Nucleus accumbens (tissue), 56 donors: ENCODE measurements around the gene BTBD1.

Experiments
- DNase-seq, 56 donors: peaks; one replicate each; lab custom pipeline; 2025; lab: John Stamatoyannopoulos, UW

The BTBD1 gene

DNA sequence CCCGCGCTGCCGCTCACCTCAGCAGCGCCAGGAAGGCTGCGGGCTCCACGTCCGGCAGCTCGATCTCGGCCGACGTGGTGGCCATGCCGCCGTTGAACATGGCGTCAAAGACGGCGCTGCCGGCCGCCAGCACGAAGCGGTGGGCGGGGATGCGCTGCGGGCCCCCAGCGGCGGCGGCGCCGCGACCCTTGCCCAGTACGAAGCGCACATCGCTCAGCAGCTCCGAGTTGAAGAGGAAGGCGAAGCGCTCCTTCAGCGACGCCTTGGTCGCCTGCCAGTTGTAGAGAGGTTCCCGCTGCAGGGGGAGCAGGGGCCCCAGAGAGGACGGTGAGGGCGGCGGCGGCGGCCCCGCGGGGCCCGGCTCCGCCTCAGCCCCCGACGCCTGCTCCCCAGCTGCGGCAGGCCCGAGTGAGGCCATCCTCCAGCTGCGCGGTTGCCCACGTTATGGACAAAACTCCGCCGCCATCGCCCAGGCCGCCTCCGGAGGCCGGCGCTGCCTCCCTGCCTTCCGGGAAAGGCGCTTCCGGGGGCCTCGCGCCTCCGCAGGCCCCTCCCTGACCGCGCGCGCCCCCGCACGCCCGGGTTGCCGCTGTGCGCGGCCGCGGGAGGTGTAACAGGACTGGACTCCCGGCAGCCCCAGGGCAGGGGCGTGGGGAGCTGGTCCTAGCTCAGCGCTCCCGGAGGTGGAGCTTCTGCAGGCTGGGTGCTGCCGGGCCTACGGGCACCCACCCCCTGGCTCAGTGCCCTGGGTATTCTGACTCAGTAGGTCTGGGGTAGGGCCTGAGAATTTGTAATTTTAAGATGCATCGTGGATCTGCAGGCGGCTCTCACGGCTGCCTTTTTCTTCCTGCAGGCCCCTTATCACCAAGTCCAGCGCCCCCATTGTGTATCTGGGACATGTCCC lies at the start of gene BTBD1:
TSS of gene BTBD1 (minus strand) at position 519 of the 904 bp plus-strand sequence. CDS start at position 418, 101 bp downstream.
- peak; percentile 41 to 93 (median 79) for DNase-seq

DNA sequence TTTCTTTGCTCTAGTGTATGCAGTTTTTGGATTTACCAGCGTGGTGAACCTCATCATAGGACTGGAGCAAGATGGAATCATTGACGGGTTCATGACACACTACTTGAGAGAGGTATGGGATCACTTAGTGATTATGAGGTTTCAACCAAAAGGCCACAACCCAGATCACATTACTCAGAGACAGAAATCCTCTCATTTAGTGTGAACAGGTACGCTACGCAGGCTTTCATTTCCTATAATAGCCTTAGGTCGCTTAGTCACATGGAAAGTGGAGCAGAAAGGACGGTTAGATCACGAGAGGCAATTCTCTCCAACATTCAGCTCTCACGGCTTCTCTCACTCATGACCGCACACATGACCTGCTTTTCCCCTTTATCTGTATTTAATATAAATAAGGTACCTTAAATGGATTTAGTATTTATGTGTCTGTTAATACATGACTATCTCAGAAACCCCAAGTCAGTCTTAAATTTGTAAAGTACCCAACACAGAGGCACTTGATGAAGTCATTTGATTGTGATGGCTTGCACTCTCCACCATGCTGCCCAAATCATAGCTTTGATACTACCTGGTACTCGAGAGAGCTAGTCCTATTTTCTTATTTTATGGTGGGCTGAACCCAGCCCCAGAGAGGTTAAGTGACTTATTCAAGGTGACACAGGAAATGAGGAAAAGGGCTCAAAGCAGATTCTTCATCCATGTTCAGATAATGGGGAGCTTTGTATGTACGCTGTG lies 48.9 kb upstream of the BTBD1 start:
- DNase-seq, result no peak

DNA sequence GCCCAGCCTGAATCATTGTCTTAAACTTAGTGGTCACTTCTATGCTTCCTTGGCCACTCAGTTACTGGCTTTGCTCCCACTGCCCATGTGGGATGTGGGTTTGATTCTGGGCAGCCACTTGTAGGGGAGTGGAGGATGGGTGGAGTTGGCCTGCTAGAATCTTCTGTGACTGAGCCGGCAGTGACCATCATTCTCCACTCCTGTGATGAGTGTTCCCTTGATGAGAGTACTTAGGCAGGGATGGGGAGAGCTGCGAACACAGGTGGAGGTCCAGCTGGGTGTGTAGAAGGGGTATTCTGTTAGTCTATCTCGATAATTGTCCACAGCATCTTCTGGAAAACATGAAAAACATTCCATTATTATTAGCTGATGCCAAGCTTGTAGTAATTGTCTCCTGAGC lies 48.4 kb upstream of the BTBD1 start:
- DNase-seq, result no peak

DNA sequence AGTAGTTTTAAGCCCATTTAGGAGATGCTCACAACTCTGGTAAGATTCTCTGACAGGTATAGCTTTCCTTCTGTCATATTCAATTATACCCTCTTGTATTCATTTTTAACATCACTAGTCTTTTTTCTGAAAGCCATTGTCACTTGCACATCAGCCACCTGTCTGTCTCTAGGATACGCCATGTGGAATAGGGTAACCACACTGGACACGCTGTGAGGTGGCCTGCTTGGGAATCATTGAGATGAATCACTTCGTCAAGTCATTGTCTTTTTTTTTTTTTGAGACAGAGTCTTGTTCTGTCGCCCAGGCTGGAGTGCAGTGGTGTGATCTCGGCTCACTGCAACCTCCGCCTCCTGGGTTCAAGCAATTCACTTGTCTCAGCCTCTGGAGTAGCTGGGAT lies 47.8 kb upstream of the BTBD1 start:
- no peak for DNase-seq

DNA sequence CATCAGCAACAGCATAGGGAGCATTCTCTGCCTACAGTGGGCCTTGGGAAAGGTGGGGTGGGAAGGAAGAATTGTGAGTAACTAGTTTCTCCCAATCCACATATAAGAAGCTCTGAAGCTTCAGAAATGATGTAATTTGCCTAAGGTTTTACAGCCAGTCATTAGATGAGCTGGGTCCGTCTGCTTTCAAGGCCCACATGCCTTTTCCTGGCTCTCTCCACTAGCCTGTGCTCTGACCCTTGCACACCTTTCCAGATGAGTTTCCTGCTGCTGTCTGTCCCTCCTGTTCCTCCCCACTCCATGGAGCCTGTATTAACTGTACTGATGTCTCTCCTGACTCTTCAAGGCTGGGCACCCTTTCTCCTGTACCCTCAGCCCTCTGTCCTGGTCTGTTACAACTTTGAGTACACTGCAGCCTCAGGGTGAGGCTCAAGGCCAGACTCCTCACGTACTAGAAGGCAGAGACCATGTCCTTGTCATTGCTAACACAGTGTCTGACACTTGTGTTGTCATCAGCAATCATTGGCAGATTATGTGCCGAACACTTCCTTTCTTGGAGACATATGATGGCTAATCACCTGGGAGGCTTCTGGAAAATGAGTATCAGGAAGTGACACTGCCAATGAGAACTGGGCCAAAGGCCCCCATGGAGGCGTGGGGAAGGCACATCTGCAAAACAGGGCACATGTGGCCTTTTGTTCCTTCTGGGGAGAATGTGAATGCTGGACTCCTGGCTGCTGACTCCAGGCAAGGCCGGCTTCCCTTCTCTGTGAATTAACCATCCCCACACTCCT lies 47.0 kb upstream of the BTBD1 start:
- DNase-seq, result no peak

DNA sequence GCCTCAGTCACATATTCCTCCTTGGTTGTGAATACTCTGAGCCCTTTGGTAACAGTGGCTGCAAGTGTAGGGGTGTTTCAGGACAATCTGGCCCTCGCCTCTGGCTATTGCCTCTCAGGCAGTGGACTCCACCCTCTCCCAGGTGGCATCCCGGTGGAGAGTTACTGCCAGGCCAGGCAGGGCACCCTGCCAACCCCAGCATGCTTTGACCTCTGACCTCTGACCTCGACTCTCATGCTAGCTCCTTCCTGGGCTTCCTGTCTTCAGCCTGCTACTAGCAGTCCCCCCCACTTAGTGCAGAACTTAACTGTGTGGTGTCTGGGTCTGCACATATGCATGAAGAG lies 45.9 kb upstream of the BTBD1 start:
- no peak for DNase-seq

DNA sequence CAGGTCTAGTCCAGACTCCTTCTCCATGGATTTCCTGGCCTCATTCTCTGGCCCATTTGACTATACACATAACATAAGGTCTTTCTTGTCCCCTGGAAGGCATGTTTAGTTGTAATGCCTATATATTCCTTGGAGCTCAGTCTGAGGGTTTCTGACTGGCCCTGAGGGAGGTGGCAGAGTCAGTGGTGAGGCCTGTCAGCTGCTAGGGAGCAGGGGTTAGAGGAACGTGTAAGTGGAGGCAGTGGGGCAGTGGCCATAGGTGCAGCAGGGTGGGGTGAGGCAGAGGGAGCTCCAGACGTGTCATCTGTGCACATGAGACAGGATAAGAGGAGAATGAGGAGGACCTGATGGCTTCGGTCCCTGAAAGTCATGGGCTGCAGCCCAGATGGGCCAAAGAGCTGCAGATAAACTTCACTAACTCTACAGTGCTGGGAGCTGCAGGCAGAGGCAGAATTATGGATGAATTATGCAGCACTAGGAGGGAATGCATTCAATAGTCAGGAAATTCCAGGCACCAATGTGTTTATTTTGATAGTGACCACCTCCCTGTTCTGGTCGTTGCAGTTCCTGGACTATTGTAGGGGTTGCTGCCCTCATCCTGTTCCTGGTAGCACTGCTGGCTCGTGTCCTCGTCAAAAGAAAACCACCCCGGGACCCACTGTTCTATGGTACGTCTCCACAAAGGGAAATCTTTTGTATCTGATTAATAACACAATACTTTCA lies 45.3 kb upstream of the BTBD1 start:
- no peak for DNase-seq

DNA sequence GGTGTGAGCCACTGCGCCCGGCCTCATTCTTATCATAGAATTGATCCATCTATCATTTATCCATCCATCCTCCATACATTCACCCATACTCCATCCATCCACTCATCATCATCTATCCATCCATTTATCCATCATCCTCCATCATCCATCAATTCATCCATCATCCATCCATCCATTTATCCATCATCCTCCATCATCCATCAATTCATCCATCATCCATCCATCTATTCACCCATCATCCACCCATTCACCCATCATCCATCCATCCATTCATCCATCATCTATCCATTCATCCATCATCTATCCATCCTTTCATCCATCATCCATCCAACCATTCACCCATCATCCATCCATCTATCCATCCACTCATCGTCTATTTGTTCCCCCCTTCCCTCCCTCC lies 44.1 kb upstream of the BTBD1 start:
- no peak for DNase-seq

DNA sequence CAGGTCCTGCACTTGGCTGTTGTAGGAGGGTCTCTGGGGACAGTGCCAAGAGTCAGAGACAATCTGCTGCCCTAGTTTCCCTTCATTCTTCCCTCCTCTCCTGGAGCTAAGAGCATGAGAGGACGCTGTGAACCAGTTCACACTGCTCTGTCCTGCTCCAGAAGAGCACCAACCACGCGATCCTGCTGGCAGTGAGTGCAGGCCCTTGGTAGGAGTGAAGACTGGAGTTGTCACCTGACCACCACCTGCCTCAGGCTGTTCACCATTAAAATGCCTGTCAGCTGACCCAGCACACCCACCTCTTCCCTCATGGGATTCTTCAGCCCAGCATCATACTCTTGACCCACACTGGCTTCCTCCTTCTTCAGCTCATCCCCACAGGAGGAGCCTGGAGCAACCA lies 43.3 kb upstream of the BTBD1 start:
- no peak for DNase-seq

DNA sequence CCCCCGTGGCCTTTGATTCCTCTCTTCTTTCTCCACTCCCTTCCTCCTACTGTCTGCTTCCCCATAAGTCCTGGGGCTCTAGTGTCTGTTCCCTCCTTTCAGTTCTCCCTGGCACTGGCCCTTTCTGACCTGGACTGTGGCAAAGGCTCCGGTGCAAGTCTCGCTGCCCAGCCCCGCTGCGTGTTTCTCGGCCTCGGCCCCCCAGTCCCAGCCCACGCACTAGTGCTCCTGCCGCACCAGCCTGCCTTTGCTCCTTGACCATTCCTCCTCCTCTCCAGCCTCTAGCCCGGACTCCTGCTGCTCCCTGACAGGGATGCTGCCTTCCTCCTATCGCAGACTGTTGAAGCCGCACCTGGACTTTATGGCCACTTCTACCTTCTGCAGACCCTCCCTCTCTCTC lies 42.5 kb upstream of the BTBD1 start:
- peak in 1 of 56 donors; percentile 3 for DNase-seq

DNA sequence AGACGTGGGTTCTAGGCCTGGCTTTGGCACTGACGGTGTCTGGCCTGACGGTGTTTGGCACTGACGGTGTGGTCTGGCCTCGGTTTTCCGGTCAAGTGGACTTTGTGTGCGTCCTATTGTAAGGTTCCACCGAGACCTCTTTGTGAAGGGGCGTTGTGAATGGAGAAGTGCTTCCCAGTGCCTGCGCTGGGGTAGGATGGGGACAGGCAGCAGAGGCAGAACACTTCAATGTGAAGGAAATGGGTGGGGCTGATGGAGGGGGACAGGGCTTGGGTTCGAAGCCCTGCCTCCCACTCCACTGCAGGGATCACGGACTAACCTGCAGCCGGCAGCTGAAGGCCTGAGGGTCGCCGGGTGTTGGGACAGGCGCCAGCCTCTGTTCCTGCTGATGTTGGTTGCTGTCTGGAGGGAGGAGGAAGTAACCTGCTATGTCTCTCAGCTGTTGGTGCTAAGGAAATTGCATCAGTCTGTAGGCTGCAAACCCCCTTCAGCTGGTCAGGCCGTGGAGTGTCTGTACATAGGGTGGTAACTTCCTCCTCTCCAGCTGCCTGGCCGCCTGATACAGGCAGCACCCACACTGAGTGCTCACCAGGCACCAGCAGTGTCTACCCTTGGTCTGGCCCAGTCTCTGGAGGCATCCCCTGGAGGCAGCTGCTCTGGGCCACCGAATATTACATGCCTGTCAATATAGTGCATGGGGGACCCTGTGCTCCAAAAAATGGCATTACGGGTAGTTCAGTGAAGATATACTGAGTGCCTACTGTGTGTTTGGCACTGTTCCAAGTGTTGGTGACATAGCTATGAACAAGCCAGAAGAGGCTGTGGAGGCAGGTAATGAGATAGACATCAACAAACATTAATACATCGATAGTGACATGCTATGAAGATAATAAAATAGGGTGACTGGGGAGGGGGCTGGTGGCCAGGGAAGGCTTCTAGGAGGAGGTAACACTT lies 41.5 kb upstream of the BTBD1 start:
- peak in 33 of 56 donors; percentile 6 to 57 (median 25) for DNase-seq

DNA sequence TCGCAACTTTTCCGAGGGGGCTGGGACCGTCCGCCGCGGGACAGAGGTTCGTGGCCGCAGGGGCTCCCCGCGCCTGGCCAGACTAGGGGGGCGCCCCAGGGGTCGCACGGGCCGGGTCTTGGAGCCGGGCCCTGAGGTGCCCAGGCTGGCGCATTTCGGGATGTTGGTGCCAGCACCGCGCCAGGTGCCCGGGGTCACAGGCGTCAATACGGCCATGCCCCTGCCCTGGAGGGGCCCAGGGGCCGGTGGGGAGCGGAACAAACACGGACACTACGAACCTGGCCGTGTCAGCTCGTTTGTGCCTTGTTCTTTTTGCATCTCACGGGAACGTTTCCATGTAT lies 40.8 kb upstream of the BTBD1 start:
- DNase-seq, result no peak

DNA sequence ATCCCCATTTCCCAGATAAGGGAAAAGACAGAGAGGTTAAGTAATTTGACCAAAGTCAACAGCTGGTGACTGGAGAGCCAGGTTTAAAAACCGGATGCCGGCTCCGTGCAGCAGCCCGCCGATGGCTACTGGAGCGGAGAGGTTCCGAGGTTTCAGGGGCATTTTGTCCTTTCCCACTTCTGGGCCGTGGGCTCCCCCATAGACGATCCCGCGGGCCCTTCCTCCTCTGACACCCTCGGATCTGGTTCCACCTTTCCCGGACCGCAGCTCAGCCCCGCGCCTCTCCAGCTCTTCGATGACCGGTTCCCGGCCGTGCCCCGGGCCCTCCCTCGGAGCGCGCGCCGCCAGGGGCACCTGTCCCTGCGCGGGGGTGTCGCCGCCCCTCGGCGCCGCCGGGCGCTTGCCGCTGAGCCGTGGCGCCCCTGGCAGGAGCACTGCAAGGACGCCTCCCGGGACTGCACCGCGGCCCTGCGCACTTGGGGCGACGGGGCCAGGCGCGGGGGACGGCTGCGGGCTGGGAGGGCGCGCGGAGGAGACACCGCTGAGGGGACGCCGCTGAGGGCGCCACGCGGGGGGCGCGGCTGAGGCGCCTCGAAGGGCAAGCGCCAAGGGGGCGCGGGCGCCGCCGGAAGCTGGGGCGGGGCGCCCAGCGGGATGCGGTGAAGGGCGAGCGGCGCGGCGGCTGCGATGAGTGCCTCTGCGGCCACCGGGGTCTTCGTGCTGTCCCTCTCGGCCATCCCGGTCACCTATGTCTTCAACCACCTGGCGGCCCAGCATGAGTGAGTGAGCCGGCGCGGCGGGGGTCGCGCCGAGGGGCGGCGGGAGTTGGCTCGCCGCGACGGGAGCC lies 40.2 kb upstream of the BTBD1 start, which contains the start of gene TM6SF1:
TSS of gene TM6SF1 (plus strand) at position 652 of the 847 bp plus-strand sequence. CDS start at position 688, 36 bp downstream.
- peak in 3 of 56 donors; percentile 2 to 12 (median 6) for DNase-seq

DNA sequence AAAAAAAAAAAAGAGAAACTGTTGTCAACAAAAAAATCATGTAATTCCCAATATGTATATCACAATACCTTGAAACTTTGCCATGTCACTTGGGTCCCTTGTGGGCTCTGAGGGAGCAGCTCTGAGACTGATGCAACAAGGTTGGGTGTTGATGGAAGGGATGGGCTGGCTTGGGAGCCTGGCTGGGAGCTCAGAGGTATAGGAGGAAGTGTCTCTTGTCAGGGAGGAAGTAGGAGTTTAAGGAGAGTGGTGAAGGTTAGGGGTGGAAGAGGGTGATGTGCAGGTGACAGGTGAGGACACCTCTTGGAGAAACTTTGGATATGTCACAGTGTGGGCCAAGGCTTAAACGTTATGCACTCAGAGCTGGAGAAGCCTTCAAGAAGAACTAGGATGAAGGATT lies 38.4 kb upstream of the BTBD1 start:
- no peak for DNase-seq

DNA sequence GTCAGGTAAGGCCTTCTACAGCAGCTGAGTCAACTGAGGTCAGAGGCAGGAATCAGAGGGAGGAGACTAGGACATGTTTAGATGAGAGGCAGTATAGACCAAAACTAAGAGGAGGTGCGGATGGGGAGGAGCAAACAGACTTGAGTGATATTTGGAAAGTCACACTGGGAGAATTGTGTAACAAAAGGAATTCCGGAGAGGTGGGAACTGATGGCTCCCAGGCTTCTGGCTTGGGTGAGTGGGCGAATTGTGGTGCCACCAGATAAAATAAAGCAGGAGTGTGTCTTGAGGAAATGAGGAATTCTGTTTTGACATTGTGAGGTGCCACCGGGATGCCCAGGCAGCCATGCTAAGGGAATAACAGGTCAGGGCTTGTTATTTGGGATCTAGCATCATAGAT lies 37.1 kb upstream of the BTBD1 start:
- no peak for DNase-seq

DNA sequence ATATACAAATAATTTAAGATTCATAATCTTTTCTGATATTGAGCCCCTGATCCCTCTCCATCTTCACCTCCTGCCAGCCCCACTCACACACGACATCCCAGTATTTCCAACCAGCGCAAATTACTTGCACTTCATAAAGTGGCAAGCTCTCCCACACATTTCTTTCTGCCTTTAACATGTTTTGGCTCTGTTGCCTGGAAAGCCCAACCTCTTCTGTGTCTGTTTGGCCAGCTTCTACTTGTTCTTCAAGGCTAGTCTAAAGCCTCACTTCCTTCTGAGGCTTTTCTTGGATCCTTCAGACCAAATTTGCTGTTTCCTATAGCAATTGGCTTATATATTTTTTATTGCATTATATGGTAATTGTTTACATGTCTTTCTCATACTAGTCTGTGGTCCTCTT lies 35.3 kb upstream of the BTBD1 start:
- no peak for DNase-seq

DNA sequence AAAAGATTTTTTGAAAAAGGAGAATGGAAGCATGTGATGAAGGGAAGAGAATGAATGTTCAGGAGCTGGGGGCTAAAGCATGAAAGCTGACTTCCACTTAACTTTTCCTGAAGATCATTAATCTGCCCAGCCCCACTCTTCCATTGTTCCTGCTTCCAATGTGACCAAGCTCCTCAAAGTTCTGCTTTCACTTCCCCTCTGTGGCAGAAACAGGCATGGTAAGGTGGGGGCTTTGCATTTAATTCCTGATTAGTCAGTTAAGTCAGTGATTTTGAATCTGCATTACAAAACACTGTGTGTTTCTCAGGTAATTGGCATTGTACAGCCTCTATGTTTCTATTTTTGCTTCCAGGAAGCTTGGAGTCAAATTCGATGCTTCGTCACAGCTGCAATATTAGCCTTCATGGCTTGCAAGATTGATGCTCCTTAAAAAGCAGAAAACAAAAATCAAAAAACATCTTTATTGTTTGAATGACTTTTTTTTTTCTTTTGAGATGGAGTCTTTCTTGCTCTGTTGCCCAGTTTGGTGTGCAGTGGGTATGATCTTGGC lies 33.1 kb upstream of the BTBD1 start:
- DNase-seq, result peak in 2 of 56 donors; percentile 3 to 12

DNA sequence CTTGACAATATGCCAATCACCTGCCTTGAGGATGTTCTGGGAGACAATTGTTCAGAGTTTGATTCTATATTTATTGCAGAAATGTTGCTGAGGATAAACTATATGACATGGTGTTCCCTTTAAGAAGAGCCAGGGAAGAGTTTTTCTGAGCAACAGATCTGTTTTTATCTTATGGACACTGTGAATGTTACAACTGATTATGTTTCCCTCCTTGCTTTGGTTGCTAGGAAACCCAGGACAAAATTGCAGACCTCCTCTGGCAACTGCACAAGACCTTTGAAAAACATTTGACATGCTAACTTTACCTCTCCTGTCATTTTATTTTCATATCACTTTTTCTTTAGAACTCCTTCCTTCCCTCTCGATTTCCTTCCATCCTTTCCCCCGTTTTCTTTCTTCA lies 32.2 kb upstream of the BTBD1 start:
- no peak for DNase-seq
